ENCODE measurements around the gene MOK.
"Not testable (repeated sequence)": the region's sequence is repeated elsewhere in the genome, so short reads cannot be mapped to it uniquely, and the experiment has no call there.

MOK gene

GRCh38 chr14:102241147-102241546 is 63.8 kb downstream of the MOK start:
- no peak for DNase-seq

- not testable (repeated sequence) for DNase-seq
Measured at GRCh38 chr14:102240481-102240880, 64.5 kb downstream of the MOK start.

GRCh38 chr14:102239231-102239630 is 65.7 kb downstream of the MOK start:
- no peak for DNase-seq

- no peak for DNase-seq
Measured at GRCh38 chr14:102238766-102239165, 66.2 kb downstream of the MOK start.

GRCh38 chr14:102238131-102238530 is 66.8 kb downstream of the MOK start:
- no peak for DNase-seq

- DNase-seq, result no peak
Measured at GRCh38 chr14:102236026-102236425, 68.9 kb downstream of the MOK start.

GRCh38 chr14:102235275-102235897 is 69.6 kb downstream of the MOK start:
- peak; percentile 78 for DNase-seq

GRCh38 chr14:102234331-102235264 is 70.4 kb downstream of the MOK start:
- no peak for DNase-seq

- no peak for DNase-seq
Measured at GRCh38 chr14:102233081-102233480, 71.9 kb downstream of the MOK start.

GRCh38 chr14:102232348-102232625 is 72.7 kb downstream of the MOK start:
- DNase-seq, result no peak

- DNase-seq, result no peak
Measured at GRCh38 chr14:102231476-102232347, 73.3 kb downstream of the MOK start.

GRCh38 chr14:102230481-102231210 is 74.3 kb downstream of the MOK start:
- DNase-seq, result no peak

- no peak for DNase-seq
Measured at GRCh38 chr14:102229739-102230092, 75.2 kb downstream of the MOK start.

- DNase-seq, result no peak
Measured at GRCh38 chr14:102229071-102229738, 75.8 kb downstream of the MOK start.

GRCh38 chr14:102227184-102227964 is 77.6 kb downstream of the MOK start:
- DNase-seq, result no peak

GRCh38 chr14:102226356-102227125 is 78.4 kb downstream of the MOK start:
- DNase-seq, result no peak

- DNase-seq, result no peak
Measured at GRCh38 chr14:102225936-102226335, 79.0 kb downstream of the MOK start.

GRCh38 chr14:102225386-102225785 is 79.6 kb downstream of the MOK start:
- no peak for DNase-seq

GRCh38 chr14:102223682-102224081 is 81.3 kb downstream of the MOK start:
- DNase-seq, result no peak

GRCh38 chr14:102222751-102223150 is 82.2 kb downstream of the MOK start:
- DNase-seq, result no peak
